ENCODE results near the gene WDR54. TPM values are rescaled to one million over a fixed set of nuclear protein-coding genes. Genes with fewer than 3 reads are reported as not detected.

WDR54 gene
- total RNA-seq, 4 donors from 2014 or later: 2.3 to 7.0 TPM; not detected in 2

- in situ Hi-C loops (cut with MboI; ENCODE audit: low pct_ligation_motif_present in 1 of 4, low pct_unique_long_range_greater_than_20kb in 1 of 4, low sequenced_read_pairs in 3 of 4): no loop called here
- H3K9me3 ChIP-seq: no peaks in the 10 kb centered on the region
- peaks cover 11 to 52% (median 16%) of the 10 kb centered on the region in 4 donors for H3K4me1 ChIP-seq
- peak overlapping the region; percentile 88 to 93 (median 91) for H3K27ac ChIP-seq
- DNase-seq: no peak
- intact Hi-C loops (cut with DNase I; ENCODE audit: low total_unique reads): no loop called here
- peaks cover 9% of the 10 kb centered on the region for H3K27me3 ChIP-seq
- no peak for TF ChIP-seq POLR2AphosphoS5 (IDR thresholded peaks at IDR 0.05)
- no peak for TF ChIP-seq CTCF (IDR thresholded peaks at IDR 0.05)
- TF ChIP-seq EP300 (IDR thresholded peaks at IDR 0.05; ENCODE audit: low read depth): no peak
- no peak for TF ChIP-seq POLR2A (IDR thresholded peaks at IDR 0.05)
- 26% methylated on average over 3 of the region's 3 CpGs; no CpG with 5 or more reads in 1 of the 2 donors for WGBS, 2 donors (ENCODE audit: low coverage in 1 of 2)
- H3K4me3 ChIP-seq: peak overlapping the region; percentile 11 to 58 (median 46)
- H3K36me3 ChIP-seq: no peaks in the 10 kb centered on the region
Observed at GRCh38 chr2:74439373-74439772, 17.8 kb downstream of the WDR54 start.

- peaks cover 9% of the 10 kb centered on the region for H3K27me3 ChIP-seq
- H3K4me3 ChIP-seq: peak overlapping the region; percentile 11 to 58 (median 46)
- no peaks in the 10 kb centered on the region for H3K36me3 ChIP-seq
- WGBS, 2 donors (ENCODE audit: low coverage in 1 of 2): 33% methylated on average over 14 of the region's 14 CpGs; no CpG with 5 or more reads in 1 of the 2 donors
- peaks cover 11 to 52% (median 16%) of the 10 kb centered on the region in 4 donors for H3K4me1 ChIP-seq
- no peaks in the 10 kb centered on the region for H3K9me3 ChIP-seq
- intact Hi-C loops (cut with DNase I; ENCODE audit: low total_unique reads) (no loop called here), in situ Hi-C loops (cut with MboI; ENCODE audit: low pct_ligation_motif_present in 1 of 4, low pct_unique_long_range_greater_than_20kb in 1 of 4, low sequenced_read_pairs in 3 of 4) (no loop called here)
- peak overlapping the region; percentile 88 to 93 (median 91) for H3K27ac ChIP-seq
- no peak for TF ChIP-seq CTCF (IDR thresholded peaks at IDR 0.05)
- no peak for TF ChIP-seq POLR2A (IDR thresholded peaks at IDR 0.05)
- TF ChIP-seq POLR2AphosphoS5 (IDR thresholded peaks at IDR 0.05): no peak
- TF ChIP-seq EP300 (IDR thresholded peaks at IDR 0.05; ENCODE audit: low read depth): no peak
- peak; percentile 54 for DNase-seq
Observed at GRCh38 chr2:74439803-74440377, 18.4 kb downstream of the WDR54 start.

GRCh38 chr2:74440378-74441169 lies 19.0 kb downstream of the WDR54 start:
- in situ Hi-C loops (cut with MboI; ENCODE audit: low pct_ligation_motif_present in 1 of 4, low pct_unique_long_range_greater_than_20kb in 1 of 4, low sequenced_read_pairs in 3 of 4): no loop called here
- H3K4me3 ChIP-seq: peak overlapping the region; percentile 20 to 58 (median 46)
- H3K27ac ChIP-seq: peak overlapping the region; percentile 88 to 93 (median 91)
- intact Hi-C loops (cut with DNase I; ENCODE audit: low total_unique reads): no loop called here
- peaks cover 11 to 52% (median 16%) of the 10 kb centered on the region in 4 donors for H3K4me1 ChIP-seq
- DNase-seq: peak; percentile 89
- no peaks in the 10 kb centered on the region for H3K9me3 ChIP-seq
- 17 to 20% methylated on average over 6 to 44 of the region's 45 CpGs for WGBS, 2 donors (ENCODE audit: low coverage in 1 of 2)
- H3K27me3 ChIP-seq: peaks cover 9% of the 10 kb centered on the region
- no peaks in the 10 kb centered on the region for H3K36me3 ChIP-seq
- TF ChIP-seq CTCF (IDR thresholded peaks at IDR 0.05) (peak; percentile 30 to 76 (median 40)), EP300 (IDR thresholded peaks at IDR 0.05; ENCODE audit: low read depth) (no peak), POLR2AphosphoS5 (IDR thresholded peaks at IDR 0.05) (peak; percentile 46 to 68 (median 67)), POLR2A (IDR thresholded peaks at IDR 0.05) (peak; percentile 59)

- H3K27ac ChIP-seq: peak overlapping the region; percentile 88 to 93 (median 91)
- intact Hi-C loops (cut with DNase I; ENCODE audit: low total_unique reads): no loop called here
- TF ChIP-seq CTCF (IDR thresholded peaks at IDR 0.05): no peak
- TF ChIP-seq EP300 (IDR thresholded peaks at IDR 0.05; ENCODE audit: low read depth): no peak
- TF ChIP-seq POLR2A (IDR thresholded peaks at IDR 0.05): no peak
- no peak for TF ChIP-seq POLR2AphosphoS5 (IDR thresholded peaks at IDR 0.05)
- no peaks in the 10 kb centered on the region for H3K9me3 ChIP-seq
- peaks cover 11 to 52% (median 16%) of the 10 kb centered on the region in 4 donors for H3K4me1 ChIP-seq
- no peak for DNase-seq
- peaks cover 9% of the 10 kb centered on the region for H3K27me3 ChIP-seq
- in situ Hi-C loops (cut with MboI; ENCODE audit: low pct_ligation_motif_present in 1 of 4, low pct_unique_long_range_greater_than_20kb in 1 of 4, low sequenced_read_pairs in 3 of 4): no loop called here
- 44% methylated on average over 33 of the region's 33 CpGs; no CpG with 5 or more reads in 1 of the 2 donors for WGBS, 2 donors (ENCODE audit: low coverage in 1 of 2)
- H3K4me3 ChIP-seq: peak overlapping the region; percentile 20 to 58 (median 46)
- no peaks in the 10 kb centered on the region for H3K36me3 ChIP-seq
Observed at GRCh38 chr2:74441170-74441689, 19.7 kb downstream of the WDR54 start.

Measured in transverse colon (tissue), 4 donors.